OCI-LY1 (cell line): ENCODE results near the gene PAMR1.

Experiments used
- CTCF ChIP-seq: fragments of 200-600 bp; sonication (generic), shearing (Covaris generic); IDR thresholded peaks from 2 replicates; pipeline ENCODE4 v1.5.1; 2017; ENCODE audit warnings: mild to moderate bottlenecking, antibody characterized with exemption, low read length, moderate library complexity, mixed read lengths
- EZH2 ChIP-seq: fragments of 200-600 bp; sonication (generic), shearing (Covaris generic); IDR thresholded peaks from 2 replicates; pipeline ENCODE4 v1.8.0; 2017; ENCODE audit warnings: borderline replicate concordance, mixed run types, mild to moderate bottlenecking, antibody characterized with exemption, low read length, moderate library complexity, mixed read lengths

- TF ChIP-seq EZH2 (no peak), CTCF (no peak)
Observed at GRCh38 chr11:35477901-35478300, 47.5 kb downstream of the PAMR1 start.
